OCI-LY3 (cell line): ENCODE data around the gene SPRED1.
A peak's percentile ranks its signal among the peaks of the same experiment; 100 is the strongest.

ENCODE experiments used
- H2AFZ ChIP-seq: fragments of 200-600, 300-600 bp; shearing (Covaris generic); 2 replicates; pipeline ENCODE4 v1.6.0; 2014; ENCODE audit warnings: antibody characterized with exemption, low read depth, low read length
- H3K27ac ChIP-seq: fragments of 200-600, 300-600 bp; sonication (generic); 2 replicates; pipeline ENCODE4 v1.5.1; 2014; ENCODE audit warnings: mild to moderate bottlenecking, low read length, moderate library complexity, mixed read lengths
- H3K27me3 ChIP-seq: fragments of 200-600, 300-600 bp; sonication (generic); 2 replicates; pipeline ENCODE4 v1.6.1; 2014; ENCODE audit warnings: low read depth, low read length, mixed read lengths
- H3K36me3 ChIP-seq: fragments of 200-600, 300-600 bp; sonication (generic); replicated peaks from 2 replicates; pipeline ENCODE3; 2014; ENCODE audit warnings: low read depth, low read length, mixed read lengths
- H3K4me1 ChIP-seq: fragments of 300-600, 200-600 bp; sonication (generic); 2 replicates; pipeline ENCODE4 v1.6.1; 2014; ENCODE audit warnings: low read length, mixed read lengths
- H3K4me2 ChIP-seq: fragments of 200-600, 300-600 bp; sonication (generic); 2 replicates; pipeline ENCODE4 v1.6.1; 2014; ENCODE audit warnings: low read length, mixed read lengths
- H3K4me3 ChIP-seq: fragments of 300-600, 200-600 bp; sonication (generic); 2 replicates; pipeline ENCODE4 v1.5.1; 2014; ENCODE audit warnings: antibody characterized with exemption, mild to moderate bottlenecking, low read length, moderate library complexity
- H3K79me2 ChIP-seq: fragments of 300-600, 200-600 bp; shearing (Covaris generic); 2 replicates; pipeline ENCODE4 v1.6.1; 2014; ENCODE audit warnings: mild to moderate bottlenecking, low read length, mixed read lengths
- H3K9ac ChIP-seq: fragments of 300-600, 200-600 bp; shearing (Covaris generic); 2 replicates; pipeline ENCODE4 v1.6.0; 2014; ENCODE audit warnings: mild to moderate bottlenecking, low read length, moderate library complexity
- H3K9me3 ChIP-seq: fragments of 200-600, 300-600 bp; shearing (Covaris generic); 2 replicates; pipeline ENCODE4 v1.6.1; 2014; ENCODE audit warnings: low read length, mixed read lengths; ENCODE audit not compliant: insufficient read depth
- H4K20me1 ChIP-seq: fragments of 200-600, 300-600 bp; sonication (generic); 2 replicates; pipeline ENCODE4 v1.6.1; 2016; ENCODE audit warnings: low read length, mixed read lengths; ENCODE audit not compliant: insufficient read depth
- CTCF ChIP-seq: fragments of 200-600, 300-600 bp; sonication (generic); IDR thresholded peaks from 2 replicates; pipeline ENCODE4 v1.5.1; 2014; ENCODE audit warnings: antibody characterized with exemption, low read length, low read depth
- EZH2phosphoT487 ChIP-seq: fragments of 200-600 bp; shearing (Covaris generic); IDR thresholded peaks from 2 replicates; pipeline ENCODE4 v1.6.1; 2018; ENCODE audit warnings: antibody characterized with exemption, mixed run types, low read depth

SPRED1 gene

DNA sequence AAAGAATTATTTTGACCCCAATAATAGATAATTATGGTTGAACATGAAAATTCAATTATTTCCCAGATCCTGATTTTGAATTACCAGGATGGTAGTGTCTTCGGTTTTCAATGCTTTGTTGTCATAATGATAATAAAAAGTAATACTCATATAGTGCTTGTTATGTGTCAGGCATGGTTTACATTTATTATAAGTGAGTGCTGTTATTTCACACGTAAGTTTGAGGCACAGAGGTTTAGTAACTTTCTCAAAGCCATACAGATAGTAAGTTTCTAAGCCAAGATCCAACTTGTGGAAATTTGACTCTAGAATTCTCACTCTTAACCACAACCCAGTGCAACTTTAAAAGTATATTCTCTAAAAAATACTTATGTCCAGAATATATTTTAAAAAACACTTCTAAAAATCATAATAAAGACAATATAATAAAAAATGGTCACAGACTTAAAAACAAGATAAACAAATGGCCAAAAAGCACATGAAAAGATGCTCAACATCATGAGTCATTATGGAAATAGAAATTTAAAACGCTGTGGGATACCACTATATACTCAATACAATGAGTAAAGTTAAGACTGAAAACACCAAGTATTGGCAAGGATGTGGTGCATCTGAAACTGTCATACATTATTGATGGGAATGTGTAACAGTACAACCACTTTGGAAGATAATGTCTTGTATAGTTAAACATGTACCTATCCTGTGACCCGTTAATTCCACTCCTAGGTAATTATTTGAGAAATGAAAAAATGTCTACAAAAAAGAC lies 45.2 kb downstream of the SPRED1 start:
- no peak overlapping the region for H3K9ac ChIP-seq
- H3K4me3 ChIP-seq, result no peak overlapping the region
- no peak overlapping the region for H3K27ac ChIP-seq
- H3K4me2 ChIP-seq, result no peak overlapping the region
- H4K20me1 ChIP-seq, result peaks cover 26% of the 10 kb centered on the region
- H3K36me3 ChIP-seq, result peaks cover 7% of the 10 kb centered on the region
- peaks cover 32% of the 10 kb centered on the region; the same call in 1 of the 2 replicates for H3K79me2 ChIP-seq
- no peaks in the 10 kb centered on the region for H3K27me3 ChIP-seq
- no peaks in the 10 kb centered on the region for H3K9me3 ChIP-seq
- TF ChIP-seq EZH2phosphoT487 (no peak), CTCF (no peak)
- no peak overlapping the region for H2AFZ ChIP-seq
- H3K4me1 ChIP-seq, result peaks cover 35% of the 10 kb centered on the region

- Histone ChIP-seq H3K4me1 (peaks cover 35% of the 10 kb centered on the region), H3K4me3 (no peak overlapping the region), H3K79me2 (peaks cover 22% of the 10 kb centered on the region; the same call in 1 of the 2 replicates), H3K9me3 (no peaks in the 10 kb centered on the region), H3K36me3 (peaks cover 8% of the 10 kb centered on the region), H3K4me2 (no peak overlapping the region), H2AFZ (no peak overlapping the region), H3K27me3 (no peaks in the 10 kb centered on the region), H4K20me1 (peaks cover 26% of the 10 kb centered on the region), H3K27ac (no peak overlapping the region), H3K9ac (no peak overlapping the region)
- TF ChIP-seq EZH2phosphoT487 (no peak), CTCF (no peak)
Observed at GRCh38 chr15:38299216-38299615, 46.6 kb downstream of the SPRED1 start.

- peaks cover 16% of the 10 kb centered on the region; the same call in 1 of the 2 replicates for H3K79me2 ChIP-seq
Observed at GRCh38 chr15:38300395-38300794, 47.8 kb downstream of the SPRED1 start.

More at GRCh38 chr15:38300395-38300794, 47.8 kb downstream of the SPRED1 start:
- Histone ChIP-seq H2AFZ (no peak overlapping the region), H3K4me1 (peaks cover 35% of the 10 kb centered on the region), H3K27ac (no peak overlapping the region), H3K4me3 (peak overlapping the region; percentile 43), H3K9me3 (no peaks in the 10 kb centered on the region), H4K20me1 (peaks cover 23% of the 10 kb centered on the region; the same call in 1 of the 2 replicates), H3K4me2 (peak overlapping the region; percentile 53), H3K9ac (no peak overlapping the region), H3K27me3 (no peaks in the 10 kb centered on the region), H3K36me3 (peaks cover 10% of the 10 kb centered on the region)
- TF ChIP-seq EZH2phosphoT487 (no peak), CTCF (no peak)
